Glomerular visceral epithelial cell (primary cell): ENCODE measurements around the gene IGF2.

ENCODE experiments used
- DNase-seq: peaks from one replicate; pipeline ENCODE4 v3.0.0-alpha.2; 2016; ENCODE audit errors: extremely low spot score

The IGF2 gene

DNA sequence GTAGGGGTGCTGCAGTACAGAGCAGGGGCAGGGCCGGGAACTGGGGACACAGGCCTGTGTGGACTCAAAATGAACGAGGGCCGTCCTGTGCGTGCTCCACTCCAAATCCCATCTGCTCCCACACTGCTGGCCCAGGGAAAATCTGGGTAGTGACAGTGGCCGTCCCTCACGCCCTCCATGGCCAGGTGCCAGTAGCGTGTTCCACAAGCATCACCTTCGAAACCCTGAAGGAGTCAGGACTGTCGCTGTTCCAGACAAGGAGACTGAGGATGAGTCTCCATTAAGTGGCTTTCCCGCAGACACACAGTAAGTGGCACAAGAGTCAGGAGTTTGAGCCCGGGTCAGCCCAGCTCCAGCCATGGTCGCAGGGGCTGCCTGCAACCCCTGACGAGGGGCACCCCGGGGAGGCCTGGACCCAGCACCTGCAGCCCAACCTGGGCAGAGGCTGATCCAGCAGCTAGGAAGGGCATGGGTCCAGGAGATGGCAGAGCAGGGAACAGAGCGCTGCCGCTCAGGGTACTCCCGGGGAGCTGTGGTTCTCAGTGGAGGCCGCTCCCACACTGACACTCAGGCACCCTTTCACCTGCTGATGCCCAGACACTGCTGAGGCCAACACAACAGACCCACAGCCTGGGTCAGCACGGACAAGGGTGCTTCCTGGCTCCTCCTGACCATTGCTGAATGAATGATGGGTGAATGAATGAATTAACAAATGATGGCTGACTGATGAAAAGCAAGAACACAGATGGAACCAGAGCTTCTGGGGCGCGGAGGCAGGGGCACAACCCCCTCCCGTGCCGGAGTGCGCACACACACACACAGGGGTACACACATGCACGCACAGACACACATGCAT, 35.3 kb downstream of the IGF2 start:
- no peak for DNase-seq

DNA sequence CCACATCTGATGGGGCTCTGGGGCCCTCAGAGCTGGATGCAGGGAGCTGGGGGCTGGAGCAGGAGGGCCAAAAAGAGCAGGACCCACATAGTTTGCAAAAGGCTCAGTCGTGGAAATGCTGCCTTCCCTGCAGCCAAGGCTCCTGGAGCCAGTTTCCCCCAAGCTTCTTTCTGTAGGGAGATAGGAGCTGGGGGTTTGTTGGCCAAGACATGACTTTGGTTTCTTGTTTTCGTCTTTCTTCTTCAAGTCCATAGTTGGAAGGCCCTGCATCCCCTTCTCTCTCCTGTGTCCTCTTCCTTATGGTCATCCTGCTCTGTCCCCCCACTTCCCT, 36.3 kb downstream of the IGF2 start:
- DNase-seq, result no peak

DNA sequence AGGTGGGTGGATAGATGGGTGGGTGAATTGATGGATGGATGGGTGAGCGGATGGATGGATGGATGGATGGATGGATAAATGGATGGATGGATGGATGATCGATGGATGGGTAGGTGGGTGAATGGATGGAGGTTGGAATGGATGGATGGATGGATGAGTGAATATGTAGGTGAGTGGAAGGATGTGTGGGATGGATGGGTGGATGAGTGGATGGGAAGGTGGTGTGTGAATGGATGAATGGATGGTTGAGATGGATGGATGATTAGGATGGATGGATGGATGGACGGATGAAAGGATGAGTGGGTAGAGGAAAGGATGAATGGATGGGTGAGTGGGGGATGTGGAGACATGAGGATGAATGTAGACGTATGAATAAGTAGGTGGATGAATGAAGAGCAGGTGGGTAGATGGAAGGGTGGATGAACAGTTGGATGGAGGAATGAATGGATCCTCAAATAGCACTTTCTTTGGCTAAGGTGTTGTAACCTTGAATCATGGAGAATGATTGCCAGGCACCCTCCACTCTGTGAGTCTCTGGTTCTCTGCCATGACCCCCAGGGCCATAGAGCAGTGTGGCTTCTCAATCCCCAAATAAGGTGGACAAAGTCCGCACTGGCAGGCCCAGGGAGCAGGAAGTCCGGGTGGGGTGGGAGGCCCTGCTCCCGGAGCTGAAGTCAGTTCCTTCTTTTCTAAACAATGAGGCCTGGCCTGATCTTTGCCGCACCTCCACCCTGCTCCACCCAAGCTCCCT, 36.9 kb downstream of the IGF2 start:
- DNase-seq, result no peak

DNA sequence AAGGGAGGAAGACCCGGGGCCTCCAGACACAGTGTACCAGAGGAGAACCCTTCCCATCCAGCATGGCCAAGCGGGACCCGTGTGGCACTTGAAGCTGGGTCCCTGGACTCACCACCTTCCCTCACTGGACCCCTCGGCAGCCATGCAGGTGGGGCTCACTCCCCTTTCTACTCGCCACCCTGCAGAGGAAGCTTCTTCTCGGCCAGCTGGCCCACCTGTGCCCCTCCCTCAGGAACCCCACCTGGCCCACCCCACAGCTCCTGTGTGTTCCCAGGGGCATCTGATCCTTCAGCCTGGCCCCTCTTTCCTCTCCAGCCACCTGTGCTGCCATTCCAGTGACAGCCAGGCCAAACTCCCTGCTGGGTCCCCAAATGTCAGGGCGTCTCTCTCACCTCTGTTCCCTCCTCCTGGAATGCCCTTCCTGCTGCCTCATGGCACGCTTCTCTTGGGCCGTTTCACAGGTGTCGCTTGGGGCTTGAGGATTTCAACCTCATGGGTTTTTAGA, 38.0 kb downstream of the IGF2 start:
- DNase-seq, result no peak

DNA sequence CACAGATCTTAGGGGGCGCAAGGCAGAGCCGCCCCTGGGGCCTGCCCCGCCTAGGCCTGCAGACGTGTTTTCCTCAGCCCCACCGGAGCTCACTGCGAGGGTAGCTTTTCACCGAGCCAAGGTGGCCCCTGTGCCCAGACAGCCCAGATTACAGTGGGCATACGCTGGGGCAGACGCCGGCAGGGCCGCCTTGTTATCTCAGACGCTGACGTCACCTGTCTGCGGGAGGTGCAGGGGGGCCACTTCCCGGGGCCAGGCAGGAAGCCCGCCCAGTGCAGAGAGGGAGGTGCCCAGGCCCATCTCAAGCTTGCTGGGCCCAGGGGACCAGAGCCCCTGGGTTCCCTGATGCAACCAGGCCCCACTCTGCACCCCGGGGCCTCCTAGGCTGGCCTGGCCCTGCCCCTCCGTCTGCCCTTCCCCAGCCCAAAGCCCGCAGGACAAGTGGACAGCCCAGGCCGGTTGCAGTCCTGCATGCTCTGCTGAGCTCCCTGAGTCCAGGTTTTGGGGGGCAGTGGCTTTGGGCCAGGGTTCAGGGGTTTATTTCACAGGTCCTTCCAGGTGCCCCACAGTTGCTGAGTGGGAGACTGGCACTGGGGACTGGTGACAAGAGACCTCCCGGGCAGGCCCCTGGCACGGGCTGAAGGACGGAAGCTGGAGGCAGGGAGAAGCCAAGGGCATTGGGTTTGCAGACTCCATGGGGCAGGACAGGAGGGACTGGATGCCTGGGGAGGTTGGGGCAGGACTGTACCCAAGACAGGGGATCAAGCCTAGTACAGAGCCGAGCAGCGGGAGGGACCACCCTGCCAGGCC, 38.6 kb downstream of the IGF2 start:
- DNase-seq, result no peak

DNA sequence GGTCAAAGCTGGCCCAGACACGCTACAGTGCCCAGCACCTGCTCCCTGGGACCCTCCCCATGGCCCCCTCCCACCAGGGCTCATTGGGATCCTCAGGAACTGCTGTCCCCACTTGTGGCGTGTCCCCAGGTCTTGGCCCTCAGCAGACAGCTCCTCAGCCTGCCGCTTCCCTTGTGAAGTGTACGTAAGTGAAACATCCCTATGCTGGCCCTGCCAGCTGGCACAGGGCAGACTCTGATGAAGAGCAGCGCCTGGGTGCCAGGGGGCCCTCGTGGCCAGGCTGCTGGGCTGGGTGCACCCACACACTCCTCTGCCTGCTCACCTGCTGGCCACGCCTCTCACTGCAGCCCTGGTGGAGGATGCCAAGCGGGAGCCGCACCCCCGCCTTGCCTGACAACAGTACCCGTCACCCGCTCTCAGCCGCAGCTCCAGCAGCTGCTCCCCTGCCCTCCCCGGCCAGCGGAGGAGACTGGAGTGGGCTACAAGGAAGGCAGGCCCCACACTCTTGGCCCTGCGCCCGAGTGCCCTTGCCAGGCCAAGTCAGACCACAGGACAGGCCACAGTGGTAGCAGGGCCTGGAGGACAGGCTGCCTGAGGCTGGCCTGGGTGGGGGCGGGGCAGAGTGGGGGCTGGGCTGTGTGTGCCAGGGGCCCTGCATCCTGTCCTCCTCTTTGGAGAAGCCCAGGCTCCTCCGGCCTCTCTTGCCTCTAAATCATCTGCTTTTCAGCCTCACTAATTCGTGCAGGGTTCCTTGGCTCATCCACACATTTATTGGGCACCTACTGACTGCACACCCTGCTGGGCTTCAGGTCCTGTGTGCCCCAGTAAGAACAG, 39.5 kb downstream of the IGF2 start:
- peak; percentile 16 for DNase-seq

DNA sequence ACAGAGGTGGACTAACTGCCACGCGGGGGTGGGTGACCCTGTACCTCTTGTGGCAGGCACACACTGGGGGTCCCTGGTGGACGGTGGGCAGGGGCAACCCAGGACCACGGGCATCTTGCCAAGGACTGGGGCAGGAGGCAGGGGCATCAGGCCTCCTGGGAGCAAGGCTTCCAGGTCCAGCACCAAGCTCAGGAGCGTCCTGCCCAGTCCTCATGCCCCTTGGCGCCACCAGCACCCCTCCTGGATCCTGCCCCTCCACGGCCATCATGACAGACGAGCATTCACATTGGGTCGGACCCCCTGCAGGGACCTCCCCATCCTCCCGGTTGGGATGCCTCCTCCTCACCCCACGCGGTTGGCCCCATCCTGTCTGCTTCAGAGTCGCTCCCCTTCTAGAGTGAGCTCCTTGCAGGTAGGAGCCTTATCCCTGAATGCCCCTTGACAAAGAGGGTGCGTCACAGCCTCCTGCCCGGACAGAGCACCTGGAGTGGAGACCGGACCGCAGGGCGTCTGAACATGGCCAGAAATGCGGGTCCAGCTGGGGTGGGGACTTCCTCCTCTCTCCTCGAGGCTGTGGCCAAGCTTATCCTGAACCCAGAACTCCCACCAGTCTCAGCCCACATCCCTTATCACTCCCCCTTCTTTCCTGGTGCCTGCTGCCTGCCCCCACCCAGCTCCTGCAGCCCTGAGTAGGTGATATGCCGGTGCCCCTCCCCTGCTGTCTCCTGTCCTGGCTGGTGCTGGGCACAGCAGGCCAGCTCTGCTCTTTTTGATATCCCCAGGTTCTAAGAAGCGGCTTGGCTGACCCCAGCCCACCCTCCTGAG, 40.3 kb downstream of the IGF2 start:
- no peak for DNase-seq

DNA sequence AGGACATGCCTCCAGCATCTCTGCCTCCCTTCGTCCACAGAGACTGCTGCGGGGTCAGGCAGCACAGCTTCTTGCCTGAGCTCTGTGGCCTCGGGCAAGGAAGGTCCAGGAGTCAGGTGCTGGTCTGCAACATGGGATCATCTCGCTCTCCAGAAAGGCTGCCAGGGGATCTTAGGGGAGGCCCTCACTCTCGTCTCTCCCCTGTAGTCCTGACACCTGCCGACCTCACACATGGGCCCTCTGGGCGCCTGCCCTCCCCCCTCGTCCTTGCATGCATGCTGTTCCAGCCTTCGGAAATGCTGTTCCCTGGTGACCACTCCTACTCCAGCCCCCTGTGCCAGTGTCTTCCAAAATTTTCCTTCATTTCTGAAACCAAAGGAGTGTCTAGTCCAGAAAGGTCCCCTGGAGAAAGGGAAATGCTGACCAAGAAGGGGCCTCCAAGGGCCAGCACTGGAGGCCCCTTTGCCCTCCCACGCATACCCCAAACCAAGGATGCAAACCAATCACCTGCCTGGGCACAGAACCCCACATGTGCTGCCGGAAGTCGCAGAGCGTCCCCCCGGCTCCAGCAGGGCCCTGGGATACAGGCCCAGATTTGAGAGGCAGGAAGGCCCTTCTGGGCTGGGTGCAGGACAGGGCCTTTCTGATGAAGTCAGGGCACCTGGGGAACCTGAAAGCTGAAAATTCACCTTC, 41.0 kb downstream of the IGF2 start:
- DNase-seq, result no peak

DNA sequence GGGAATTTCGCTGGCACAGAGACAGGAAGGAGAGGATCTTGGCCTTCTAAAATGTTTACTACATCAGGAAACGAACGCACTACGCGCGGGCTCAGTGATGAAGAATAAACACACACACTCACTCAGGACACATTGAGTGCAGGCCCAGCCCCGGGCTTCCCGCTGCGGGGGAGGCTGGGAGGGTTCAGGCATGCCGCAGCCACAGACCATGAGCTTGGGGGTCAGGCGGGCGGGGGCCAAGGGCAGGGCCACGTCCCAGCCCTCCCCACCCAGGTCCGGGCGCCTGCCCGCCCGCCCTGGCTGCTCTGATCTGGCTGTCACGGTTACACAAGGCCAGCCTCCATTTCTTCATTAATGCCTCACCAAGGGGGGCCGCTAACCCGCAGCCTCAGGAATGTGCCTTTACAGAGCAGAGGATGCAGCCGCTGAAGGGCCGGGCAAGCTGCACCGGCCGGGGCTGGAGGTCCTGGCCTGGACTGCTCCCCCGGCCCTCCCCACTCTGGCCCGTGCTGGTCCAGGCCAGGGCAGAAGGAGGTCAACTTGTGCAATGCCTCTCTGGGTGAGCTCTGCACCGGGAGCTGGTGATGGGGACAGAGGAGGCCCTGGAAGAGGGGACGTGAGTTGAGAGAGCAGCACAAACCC, 41.7 kb downstream of the IGF2 start:
- peak; percentile 83 for DNase-seq

DNA sequence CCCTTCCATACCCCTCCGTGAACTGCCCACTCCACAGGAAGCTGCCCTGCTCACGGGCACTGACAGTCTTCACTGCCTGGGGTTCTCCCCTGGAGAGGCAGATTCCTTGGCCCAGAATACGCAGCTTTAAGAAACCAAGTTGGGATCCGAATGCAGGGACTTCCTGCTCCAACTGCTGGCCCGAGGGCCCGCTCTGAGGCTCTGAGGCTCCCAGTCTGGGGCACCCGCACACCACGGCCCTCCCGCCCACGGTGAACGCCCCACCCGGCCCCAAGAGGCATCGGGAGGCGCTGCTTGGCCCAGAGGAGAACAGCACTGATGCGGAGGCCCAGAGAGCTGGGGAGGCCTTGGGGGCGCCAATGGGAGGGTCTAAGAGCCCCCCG, 42.3 kb downstream of the IGF2 start:
- no peak for DNase-seq

DNA sequence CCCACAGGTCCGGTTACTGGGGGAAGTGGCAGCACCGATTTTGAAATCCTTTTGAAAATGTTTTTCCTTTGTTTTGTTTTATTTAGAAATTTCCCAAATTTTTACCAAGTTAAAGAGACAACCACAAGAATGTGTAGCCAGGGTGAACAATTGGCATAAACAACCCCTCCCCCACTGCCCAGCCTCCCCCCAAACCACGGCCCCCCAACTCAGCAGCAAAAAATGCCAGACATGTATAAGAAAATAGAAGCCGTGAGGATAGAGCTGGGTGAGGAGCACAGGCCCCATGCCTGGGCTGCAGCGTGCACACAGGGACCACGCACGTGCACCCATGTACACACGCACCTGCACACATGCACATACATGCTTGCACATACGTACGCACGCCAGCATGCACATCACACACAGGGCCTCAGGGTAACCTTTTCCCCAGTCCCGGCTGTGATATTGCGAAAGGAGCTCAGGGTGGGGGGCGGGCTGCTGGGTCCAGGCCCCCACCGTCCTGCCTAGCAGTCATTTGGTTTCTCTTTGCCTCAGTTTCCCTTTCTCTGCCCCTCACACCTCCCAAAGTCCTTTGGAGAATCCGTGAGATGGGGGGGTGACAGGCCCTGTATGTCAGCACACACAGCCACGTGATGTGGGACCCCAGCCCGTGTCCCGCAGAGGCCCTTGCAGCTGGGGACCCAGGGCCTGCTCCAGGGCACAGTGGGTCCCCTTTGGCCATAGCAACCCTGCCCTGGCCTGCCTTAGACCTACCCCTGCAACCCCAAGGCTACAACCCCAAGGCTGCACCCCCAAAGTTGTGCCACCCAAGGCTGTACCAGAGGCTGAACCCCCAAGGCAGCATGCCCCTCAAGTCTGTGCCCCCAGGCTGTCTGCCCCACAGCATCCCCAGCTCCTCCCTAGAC, 42.9 kb downstream of the IGF2 start:
- DNase-seq, result peak; percentile 36

DNA sequence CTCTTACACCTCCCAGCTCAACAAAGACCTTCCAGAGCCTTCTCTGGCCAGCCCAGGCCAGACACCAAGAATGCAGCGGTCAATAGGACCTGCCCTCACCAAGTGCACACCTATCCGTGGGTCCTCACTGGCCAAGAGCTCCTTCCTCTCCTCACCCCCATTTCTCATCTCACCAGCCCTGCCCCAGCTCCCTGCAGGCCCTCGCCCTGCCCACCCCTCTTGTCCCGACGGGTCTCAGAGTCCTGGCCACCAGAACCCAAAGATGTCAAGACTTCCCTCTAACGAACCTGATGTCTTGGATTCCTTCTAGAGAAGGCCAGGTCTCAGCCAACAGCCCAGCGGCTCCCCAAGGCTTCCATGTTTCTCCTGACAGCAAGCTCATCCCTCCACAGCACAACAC, 43.6 kb downstream of the IGF2 start:
- no peak for DNase-seq

DNA sequence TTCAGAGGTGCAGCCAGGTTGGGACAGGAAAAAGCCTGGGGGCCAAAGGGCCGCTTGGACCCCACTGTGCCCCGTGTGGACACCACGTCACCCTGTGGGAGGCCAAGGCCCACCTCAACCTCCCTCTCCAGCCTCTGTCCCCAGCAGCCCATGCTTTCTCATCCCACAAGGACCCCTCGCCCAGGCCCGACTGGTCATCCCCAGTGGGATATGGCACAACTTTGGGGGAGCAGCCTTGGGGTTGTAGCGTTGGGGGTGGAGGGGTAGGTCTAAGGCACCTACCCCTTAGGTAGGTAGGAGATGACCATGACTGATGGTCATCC, 44.0 kb downstream of the IGF2 start:
- no peak for DNase-seq

DNA sequence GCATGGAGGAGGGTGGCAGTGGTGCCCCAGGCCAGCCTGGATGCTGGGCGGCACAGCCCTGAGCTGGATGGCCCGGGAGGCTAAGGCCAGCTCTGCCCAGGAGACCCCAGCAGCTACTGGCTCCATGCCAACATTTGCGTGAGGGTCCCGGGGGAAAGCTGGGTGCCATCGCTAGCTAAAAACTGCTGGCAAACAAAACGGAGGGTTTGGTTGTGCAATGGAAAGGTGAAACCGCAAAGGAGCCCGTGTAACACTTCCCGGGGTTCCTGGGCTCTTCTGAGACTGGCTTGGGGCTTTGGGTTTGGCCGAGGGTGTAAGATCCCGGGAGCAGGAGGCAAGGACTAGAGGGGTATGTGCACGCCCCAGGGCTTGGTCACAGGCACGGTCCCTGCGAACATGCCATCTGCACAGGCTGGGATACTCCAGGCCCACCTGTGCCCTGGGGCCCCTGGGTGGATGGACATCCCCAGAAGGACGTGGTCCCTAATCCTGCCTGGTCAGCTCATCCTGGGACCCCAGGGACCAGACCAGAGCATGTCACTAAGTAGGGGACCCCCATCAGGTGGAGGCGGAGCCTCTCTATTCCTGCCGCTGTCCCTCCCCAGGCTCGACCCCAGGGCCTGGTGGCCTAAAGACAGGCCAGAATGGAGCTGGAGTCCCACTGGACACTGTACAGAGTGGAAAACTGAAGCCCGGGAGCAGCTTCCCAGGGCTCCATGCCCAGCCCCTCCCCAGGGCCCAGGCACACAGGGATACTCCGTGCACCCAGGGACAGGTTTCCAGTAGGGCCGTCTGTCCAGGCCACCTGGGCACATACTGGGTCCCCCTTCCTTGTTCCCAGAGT, 44.6 kb downstream of the IGF2 start:
- DNase-seq, result no peak

DNA sequence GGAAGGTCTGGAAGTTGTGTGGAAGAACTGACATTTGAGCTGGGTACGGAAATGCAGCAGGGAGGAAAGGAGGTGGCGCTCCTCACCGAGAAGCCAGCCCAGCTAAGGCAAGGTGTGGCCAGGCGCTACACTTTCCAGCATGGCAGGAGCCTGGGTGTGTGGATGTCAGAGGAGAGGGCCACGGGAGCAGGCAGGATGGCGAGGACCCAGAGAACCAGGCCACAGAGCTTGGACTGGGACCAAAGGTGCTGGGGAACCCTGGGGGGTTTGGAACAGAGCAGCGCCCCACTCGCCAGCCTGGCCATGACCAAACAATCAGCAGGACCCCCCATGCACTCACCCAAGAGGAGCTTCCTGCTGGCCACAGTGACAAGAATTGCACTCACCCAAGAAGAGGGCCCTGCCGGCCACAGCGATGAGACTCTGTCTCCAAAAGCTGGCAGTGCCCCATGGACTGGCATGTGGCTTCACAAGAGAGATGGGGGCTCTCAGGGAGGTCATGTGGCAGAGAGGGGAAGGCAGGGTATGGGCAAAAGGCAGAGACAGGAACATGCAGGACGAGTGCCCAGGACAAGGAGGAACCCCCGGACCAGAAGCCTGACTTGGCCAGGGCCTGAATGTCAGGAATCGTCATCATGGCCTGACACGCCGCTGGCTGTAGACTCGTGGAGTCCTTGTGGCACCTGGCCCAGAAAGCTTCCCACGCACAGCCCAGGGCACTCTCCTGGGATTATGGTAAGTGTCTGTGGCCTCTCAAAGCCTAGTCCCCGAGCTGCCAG, 45.4 kb downstream of the IGF2 start:
- DNase-seq, result no peak

DNA sequence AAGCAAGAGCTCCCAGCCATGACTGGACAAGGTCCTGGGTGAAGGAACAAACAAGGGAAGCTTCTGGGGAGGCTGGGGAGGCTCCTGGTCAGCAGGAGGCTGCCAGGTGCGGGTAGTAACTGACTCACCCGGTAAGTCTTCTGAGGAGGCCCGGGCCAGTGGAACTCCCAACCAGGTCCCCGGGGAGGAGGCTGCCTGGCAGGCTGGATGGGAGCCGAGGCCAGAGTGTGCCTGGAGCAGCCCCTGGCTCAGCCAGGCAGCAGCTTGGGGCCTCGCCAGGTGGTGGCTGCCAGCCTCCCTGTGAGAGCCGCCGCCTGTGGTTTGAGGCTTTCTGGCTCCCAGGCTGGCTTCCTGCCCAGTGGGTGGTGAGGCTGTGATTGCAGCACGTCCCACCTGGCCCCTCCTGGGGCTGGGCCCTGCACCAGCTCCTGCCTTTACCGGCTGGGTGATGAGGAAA, 46.2 kb downstream of the IGF2 start:
- peak; percentile 96 for DNase-seq

DNA sequence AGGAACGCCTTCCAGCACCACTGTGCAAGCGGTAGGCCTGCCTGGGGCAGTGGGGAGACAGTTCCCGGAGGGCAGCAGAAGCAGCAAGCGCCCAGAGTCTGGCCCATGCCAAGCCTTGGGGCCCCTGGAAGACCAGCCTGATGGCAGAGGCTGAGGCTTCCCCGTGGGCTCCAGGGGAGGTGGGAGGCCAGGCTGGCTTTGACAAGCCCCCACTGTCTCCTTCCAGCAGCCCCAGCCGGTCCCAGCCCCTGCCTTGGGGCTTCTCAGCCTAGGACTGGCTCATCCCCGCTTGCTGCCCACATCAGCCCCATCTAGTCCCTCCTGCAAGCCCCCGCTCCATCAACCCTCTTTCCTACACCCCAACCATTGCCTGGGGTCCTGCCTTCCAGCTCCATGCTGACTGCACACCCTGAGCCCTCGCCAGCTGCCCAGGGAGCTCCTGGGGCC, 46.7 kb downstream of the IGF2 start:
- DNase-seq, result no peak
